ENCODE data around the gene GMDS. TPM values are rescaled to one million over a fixed set of nuclear protein-coding genes. Genes with fewer than 3 reads are reported as not detected.

The GMDS gene
- total and polyA plus RNA-seq, 4 donors: 7.3 to 28.3 (median 16.1) TPM

GRCh38 chr6:2209226-2209809, 36.1 kb downstream of the GMDS start:
- ATAC-seq (ENCODE audit: insufficient read depth, low FRiP score): no peak
- Histone ChIP-seq H3K36me3 (ENCODE audit: control insufficient read depth in 4 of 4, insufficient read depth in 4 of 4, low read length in 4 of 4) (no peaks in the 10 kb centered on the region), H3K4me3 (no peak overlapping the region), H3K27ac (ENCODE audit: low read depth in 1 of 2, low read length in 1 of 2) (no peak overlapping the region), H3K9ac (ENCODE audit: insufficient read depth in 1 of 2, low read length in 2 of 2) (no peak overlapping the region), H3K27me3 (ENCODE audit: control insufficient read depth in 3 of 3, insufficient read depth in 3 of 3, low read length in 2 of 3) (peaks cover 0 to 2% (median 0%) of the 10 kb centered on the region in 3 donors), H3K9me3 (ENCODE audit: control insufficient read depth in 4 of 4, insufficient read depth in 3 of 4, low read length in 3 of 4) (peaks cover 0 to 5% (median 0%) of the 10 kb centered on the region in 4 donors), H3K4me1 (ENCODE audit: control insufficient read depth in 5 of 5, insufficient read depth in 5 of 5, low read length in 5 of 5) (no peaks in the 10 kb centered on the region)
- WGBS, 2 donors: 64 to 74% methylated on average over 6 of the region's 6 CpGs
- no peak for TF ChIP-seq CTCF (IDR thresholded peaks at IDR 0.05; ENCODE audit: control extremely low read depth, extremely low read depth)
- no peak for DNase-seq

- Histone ChIP-seq H3K9me3 (ENCODE audit: control insufficient read depth in 4 of 4, insufficient read depth in 3 of 4, low read length in 3 of 4) (peaks cover 0 to 5% (median 0%) of the 10 kb centered on the region in 4 donors), H3K4me1 (ENCODE audit: control insufficient read depth in 5 of 5, insufficient read depth in 5 of 5, low read length in 5 of 5) (no peaks in the 10 kb centered on the region), H3K36me3 (ENCODE audit: control insufficient read depth in 4 of 4, insufficient read depth in 4 of 4, low read length in 4 of 4) (no peaks in the 10 kb centered on the region), H3K4me3 (no peak overlapping the region), H3K27ac (ENCODE audit: low read depth in 1 of 2, low read length in 1 of 2) (no peak overlapping the region), H3K27me3 (ENCODE audit: control insufficient read depth in 3 of 3, insufficient read depth in 3 of 3, low read length in 2 of 3) (peaks cover 0 to 2% (median 0%) of the 10 kb centered on the region in 3 donors), H3K9ac (ENCODE audit: insufficient read depth in 1 of 2, low read length in 2 of 2) (no peak overlapping the region)
- 92 to 98% methylated on average over 3 of the region's 3 CpGs for WGBS, 2 donors
- no peak for DNase-seq
- TF ChIP-seq CTCF (IDR thresholded peaks at IDR 0.05; ENCODE audit: control extremely low read depth, extremely low read depth): no peak
- no peak for ATAC-seq (ENCODE audit: insufficient read depth, low FRiP score)
These were observed 36.9 kb downstream of the GMDS start for GRCh38 chr6:2208468-2208867.

- WGBS, 2 donors: 81 to 97% methylated on average over 3 of the region's 3 CpGs
- H3K9ac ChIP-seq (ENCODE audit: insufficient read depth in 1 of 2, low read length in 2 of 2): no peak overlapping the region
- DNase-seq (no peak), ATAC-seq (ENCODE audit: insufficient read depth, low FRiP score) (no peak)
- H3K9me3 ChIP-seq (ENCODE audit: control insufficient read depth in 4 of 4, insufficient read depth in 3 of 4, low read length in 3 of 4): peaks cover 0 to 5% (median 0%) of the 10 kb centered on the region in 4 donors
- H3K27ac ChIP-seq (ENCODE audit: low read depth in 1 of 2, low read length in 1 of 2): no peak overlapping the region
- H3K27me3 ChIP-seq (ENCODE audit: control insufficient read depth in 3 of 3, insufficient read depth in 3 of 3, low read length in 2 of 3): no peaks in the 10 kb centered on the region
- H3K4me3 ChIP-seq: no peak overlapping the region
- no peaks in the 10 kb centered on the region for H3K36me3 ChIP-seq (ENCODE audit: control insufficient read depth in 4 of 4, insufficient read depth in 4 of 4, low read length in 4 of 4)
- TF ChIP-seq CTCF (IDR thresholded peaks at IDR 0.05; ENCODE audit: control extremely low read depth, extremely low read depth): no peak
- peaks cover 0 to 6% (median 0%) of the 10 kb centered on the region in 5 donors for H3K4me1 ChIP-seq (ENCODE audit: control insufficient read depth in 5 of 5, insufficient read depth in 5 of 5, low read length in 5 of 5)
These were observed 40.0 kb downstream of the GMDS start for GRCh38 chr6:2205396-2205795.

- no peak for TF ChIP-seq CTCF (IDR thresholded peaks at IDR 0.05; ENCODE audit: control extremely low read depth, extremely low read depth)
- no peaks in the 10 kb centered on the region for H3K36me3 ChIP-seq (ENCODE audit: control insufficient read depth in 4 of 4, insufficient read depth in 4 of 4, low read length in 4 of 4)
- 70 to 77% methylated on average over 2 of the region's 2 CpGs for WGBS, 2 donors
- H3K4me3 ChIP-seq: no peak overlapping the region
- DNase-seq (no peak), ATAC-seq (ENCODE audit: insufficient read depth, low FRiP score) (no peak)
- H3K4me1 ChIP-seq (ENCODE audit: control insufficient read depth in 5 of 5, insufficient read depth in 5 of 5, low read length in 5 of 5): peaks cover 0 to 6% (median 0%) of the 10 kb centered on the region in 5 donors
- peaks cover 0 to 5% (median 0%) of the 10 kb centered on the region in 4 donors for H3K9me3 ChIP-seq (ENCODE audit: control insufficient read depth in 4 of 4, insufficient read depth in 3 of 4, low read length in 3 of 4)
- no peaks in the 10 kb centered on the region for H3K27me3 ChIP-seq (ENCODE audit: control insufficient read depth in 3 of 3, insufficient read depth in 3 of 3, low read length in 2 of 3)
- H3K9ac ChIP-seq (ENCODE audit: insufficient read depth in 1 of 2, low read length in 2 of 2): no peak overlapping the region
- H3K27ac ChIP-seq (ENCODE audit: low read depth in 1 of 2, low read length in 1 of 2): no peak overlapping the region
These were observed 41.1 kb downstream of the GMDS start for GRCh38 chr6:2204272-2204671.

All from lung (tissue), 12 donors.